Islet precursor cell (in vitro differentiated cells): ENCODE data around the gene N4BP2L1.
A peak's percentile ranks its signal among the peaks of the same experiment; 100 is the strongest.
"Not testable (repeated sequence)": the region's sequence is repeated elsewhere in the genome, so short reads cannot be mapped to it uniquely, and the experiment has no call there.

ENCODE experiments used
- DNase-seq: peaks from one replicate; pipeline ENCODE4 v3.0.0-alpha.2; 2018

Gene N4BP2L1

GRCh38 chr13:32385410-32385809, 42.5 kb downstream of the N4BP2L1 start:
- DNase-seq = no peak

DNA sequence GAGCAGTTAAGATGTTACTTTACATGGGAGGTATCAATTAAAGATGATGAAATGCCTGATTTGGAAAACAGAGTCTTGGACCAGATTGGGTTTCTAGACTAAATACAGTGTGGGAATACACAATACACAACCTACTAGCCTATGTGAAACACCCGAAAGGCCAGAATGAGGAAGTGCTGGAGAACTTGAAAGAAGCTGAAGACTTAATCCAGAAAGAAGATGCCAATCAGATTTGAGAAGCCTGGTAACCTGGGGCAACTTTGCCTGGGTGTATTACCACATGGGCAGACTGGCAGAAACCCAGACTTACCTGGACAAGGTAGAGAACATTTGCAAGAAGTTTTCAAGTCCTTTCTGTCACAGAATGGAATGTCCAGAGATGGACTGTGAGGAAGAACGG, 43.2 kb downstream of the N4BP2L1 start:
- no peak for DNase-seq

DNA sequence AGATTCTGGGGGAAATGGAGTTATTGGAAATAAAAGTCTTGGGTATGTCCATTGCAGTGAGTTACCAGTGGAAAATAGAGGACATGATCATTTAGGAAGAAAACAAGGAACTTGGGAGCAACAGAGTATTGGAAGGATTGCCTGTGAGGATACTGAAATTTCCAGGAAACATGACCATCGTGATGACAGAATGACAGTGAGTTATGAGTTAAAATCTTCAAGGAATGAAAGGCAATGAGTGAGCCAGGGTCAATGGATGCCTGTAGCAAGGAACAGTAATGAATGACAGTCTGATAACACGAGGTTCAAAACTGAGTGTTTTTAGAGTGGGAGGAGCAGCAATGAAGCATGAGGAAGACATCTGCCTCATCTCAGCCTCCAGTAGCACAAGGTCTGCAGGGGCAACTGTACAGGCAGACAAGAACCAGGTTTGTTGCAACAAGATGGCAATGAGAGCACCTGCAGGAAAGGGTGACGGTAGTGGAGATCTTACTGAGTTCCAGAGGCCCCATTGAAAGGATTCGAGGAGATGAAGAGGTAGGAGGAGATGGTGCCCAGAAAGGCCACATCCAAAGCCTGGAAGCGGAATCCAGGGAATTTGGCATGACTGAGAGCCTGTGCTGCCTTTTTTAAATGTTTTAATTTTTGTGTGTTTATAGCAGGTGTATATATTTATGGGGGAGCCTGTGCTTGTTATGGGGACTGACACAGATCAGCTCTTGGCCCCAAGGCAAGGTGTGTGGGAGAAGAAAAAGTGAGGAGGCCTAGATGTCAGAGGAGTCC, 43.9 kb downstream of the N4BP2L1 start:
- no peak for DNase-seq

GRCh38 chr13:32381539-32381938, 46.4 kb downstream of the N4BP2L1 start:
- peak; percentile 62 for DNase-seq

- DNase-seq = no peak
These were observed 49.9 kb downstream of the N4BP2L1 start for GRCh38 chr13:32378012-32378411.

GRCh38 chr13:32376642-32377415, 51.1 kb downstream of the N4BP2L1 start:
- no peak for DNase-seq

- no peak for DNase-seq
These were observed 57.1 kb downstream of the N4BP2L1 start for GRCh38 chr13:32370805-32371204.

GRCh38 chr13:32362574-32362973, 65.4 kb downstream of the N4BP2L1 start:
- DNase-seq = no peak

DNA sequence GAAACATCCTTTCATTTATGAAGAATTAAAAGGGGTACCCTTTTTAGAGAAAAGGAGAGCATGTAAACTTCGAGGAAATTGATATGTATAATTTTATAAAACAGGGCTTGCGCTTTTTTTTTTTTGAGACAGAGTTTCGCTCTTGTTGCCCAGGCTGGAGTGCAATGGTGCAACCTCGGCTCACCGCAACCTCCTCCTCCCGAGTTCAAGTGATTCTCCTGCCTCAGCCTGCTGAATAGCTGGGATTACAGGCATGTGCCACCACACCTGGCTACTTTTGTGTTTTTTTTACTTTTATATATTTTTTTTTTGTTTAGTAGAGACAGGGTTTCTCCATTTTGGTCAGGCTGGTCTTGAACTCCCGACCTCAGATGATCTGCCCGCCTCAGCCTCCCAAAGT, 72.0 kb downstream of the N4BP2L1 start:
- DNase-seq = not testable (repeated sequence)

GRCh38 chr13:32354040-32354439, 73.9 kb downstream of the N4BP2L1 start:
- DNase-seq = no peak

DNA sequence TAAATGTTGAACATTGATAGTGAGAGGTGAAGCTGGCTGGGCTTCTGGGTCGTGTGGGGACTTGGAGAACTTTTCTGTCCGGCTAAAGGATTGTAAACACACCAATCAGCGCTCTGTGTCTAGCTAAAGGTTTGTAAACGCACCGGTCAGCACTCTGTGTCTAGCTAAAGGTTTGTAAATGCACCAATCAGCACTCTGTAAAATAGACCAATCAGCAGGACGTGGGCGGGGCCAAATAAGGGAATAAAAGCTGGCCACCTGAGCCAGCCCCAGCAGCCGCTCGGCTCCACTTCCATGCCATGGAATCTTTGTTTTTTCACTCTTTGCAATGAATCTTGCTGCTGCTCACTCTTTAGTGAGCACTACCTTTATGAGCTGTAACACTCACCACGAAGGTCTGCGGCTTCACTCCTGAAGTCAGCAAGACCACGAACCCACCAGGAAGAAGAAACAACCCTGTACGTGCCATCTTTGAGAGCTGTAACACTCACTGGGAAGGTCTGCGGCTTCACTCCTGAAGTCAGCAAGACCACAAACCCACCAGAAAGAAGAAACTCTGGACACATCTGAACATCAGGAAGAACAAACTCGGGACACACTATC, 77.0 kb downstream of the N4BP2L1 start:
- not testable (repeated sequence) for DNase-seq
